Measurements from ENCODE around the gene FLT4. TPM values are rescaled to one million over a fixed set of nuclear protein-coding genes. Genes with fewer than 3 reads are reported as not detected.
A peak's percentile ranks its signal among the peaks of the same experiment; 100 is the strongest.

Gene FLT4
- total and polyA plus RNA-seq, 7 donors, result 1.7 to 7.3 (median 3.5) TPM

DNA sequence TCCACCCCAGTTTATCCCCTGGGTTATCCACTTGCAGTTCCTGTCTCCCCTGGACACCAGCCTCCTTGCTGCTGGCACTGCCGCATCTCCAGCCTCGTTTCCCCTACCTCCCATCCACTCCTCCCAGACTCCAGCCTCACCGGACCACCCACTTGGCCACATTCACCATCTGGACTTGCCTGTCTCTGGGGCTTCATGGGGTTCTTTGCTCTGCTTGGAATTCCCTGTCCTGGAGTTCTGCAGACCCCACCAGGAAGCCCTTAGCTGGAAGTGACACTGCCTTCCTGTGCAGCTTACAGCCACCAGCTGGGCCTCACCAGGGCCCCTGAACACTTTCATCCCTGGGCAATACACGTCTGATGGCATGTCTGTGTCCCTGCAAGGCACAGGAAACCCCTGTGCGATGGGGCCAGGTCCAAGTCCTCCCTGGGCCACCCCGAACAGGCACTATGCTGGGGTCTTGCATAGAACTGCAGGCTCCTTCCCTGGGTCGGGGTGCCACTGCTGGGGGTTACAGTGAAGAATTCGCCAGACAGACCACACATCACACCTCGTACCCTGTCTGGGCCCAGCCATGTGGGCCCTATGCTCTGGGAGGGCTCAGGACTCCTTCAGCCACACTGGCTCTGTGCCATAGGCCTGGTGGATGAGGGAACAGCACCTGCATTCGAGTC, 3.0 kb downstream of the FLT4 start:
- Histone ChIP-seq H3K9me3 (no peaks in the 10 kb centered on the region), H3K27me3 (ENCODE audit: insufficient read depth in 3 of 3, low read length in 2 of 3) (peaks cover 0 to 75% (median 24%) of the 10 kb centered on the region in 3 donors), H3K27ac (no peak overlapping the region), H3K4me1 (no peaks in the 10 kb centered on the region), H3K36me3 (ENCODE audit: insufficient read depth in 1 of 2, low read depth in 1 of 2) (no peaks in the 10 kb centered on the region), H3K4me3 (no peak overlapping the region)
- DNase-seq (no peak), ATAC-seq (no peak)
- intact Hi-C loops (cut with DNase I), result no loop called here
- 64 to 65% (median 64%) methylated on average over 10 of the region's 10 CpGs for WGBS, 3 donors
- TF ChIP-seq, protein P1, sequence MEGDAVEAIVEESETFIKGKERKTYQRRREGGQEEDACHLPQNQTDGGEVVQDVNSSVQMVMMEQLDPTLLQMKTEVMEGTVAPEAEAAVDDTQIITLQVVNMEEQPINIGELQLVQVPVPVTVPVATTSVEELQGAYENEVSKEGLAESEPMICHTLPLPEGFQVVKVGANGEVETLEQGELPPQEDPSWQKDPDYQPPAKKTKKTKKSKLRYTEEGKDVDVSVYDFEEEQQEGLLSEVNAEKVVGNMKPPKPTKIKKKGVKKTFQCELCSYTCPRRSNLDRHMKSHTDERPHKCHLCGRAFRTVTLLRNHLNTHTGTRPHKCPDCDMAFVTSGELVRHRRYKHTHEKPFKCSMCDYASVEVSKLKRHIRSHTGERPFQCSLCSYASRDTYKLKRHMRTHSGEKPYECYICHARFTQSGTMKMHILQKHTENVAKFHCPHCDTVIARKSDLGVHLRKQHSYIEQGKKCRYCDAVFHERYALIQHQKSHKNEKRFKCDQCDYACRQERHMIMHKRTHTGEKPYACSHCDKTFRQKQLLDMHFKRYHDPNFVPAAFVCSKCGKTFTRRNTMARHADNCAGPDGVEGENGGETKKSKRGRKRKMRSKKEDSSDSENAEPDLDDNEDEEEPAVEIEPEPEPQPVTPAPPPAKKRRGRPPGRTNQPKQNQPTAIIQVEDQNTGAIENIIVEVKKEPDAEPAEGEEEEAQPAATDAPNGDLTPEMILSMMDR (IDR thresholded peaks at IDR 0.05), result no peak

DNA sequence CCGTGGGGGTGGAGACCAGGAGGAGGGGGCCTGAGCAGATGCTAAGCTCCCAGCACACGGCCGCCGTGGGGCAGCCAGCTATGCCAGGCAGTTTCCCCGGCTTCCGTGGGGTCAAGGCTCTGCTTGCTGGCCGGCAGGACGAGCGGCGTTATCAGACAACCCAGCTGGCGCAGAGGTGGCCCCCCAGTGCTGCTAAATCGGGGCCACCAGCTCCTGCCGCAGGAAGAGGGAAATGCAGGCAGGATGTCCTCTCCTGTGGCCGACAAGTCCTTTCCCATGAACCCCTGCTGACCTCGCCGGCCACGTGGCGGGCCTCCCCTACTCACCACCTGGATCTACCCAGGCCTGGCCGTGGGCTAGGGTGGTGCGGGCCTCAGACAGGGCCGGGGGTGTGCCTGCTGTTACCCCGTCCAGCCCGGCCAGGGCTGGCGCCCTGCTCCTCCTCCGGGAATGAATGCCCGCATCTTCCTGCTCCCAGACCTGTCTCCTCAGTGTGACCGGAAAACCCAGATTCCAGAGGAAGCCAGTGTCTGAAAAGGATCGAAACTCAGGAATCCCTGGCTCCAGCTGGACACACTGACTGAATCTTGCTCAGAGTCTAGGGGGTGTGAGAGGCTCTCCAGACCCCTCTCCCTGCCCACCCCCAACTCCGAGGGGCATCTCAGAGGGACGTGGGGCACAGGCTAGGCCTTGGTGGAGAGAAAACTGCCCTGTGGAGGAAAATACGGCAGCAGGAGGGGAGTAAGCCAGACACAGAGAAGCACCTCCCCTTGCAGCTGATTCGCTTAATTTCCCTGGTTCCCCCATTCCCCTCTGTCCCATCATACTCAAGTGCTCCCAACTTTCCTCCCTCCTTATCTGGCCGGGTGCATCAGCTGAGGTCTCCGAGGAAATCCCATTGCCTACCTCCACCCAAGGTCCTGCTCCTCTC, 3.9 kb downstream of the FLT4 start:
- peak in 1 of 4 donors; percentile 49 for ATAC-seq
- Histone ChIP-seq H3K9me3 (no peaks in the 10 kb centered on the region), H3K4me1 (no peaks in the 10 kb centered on the region), H3K27me3 (ENCODE audit: insufficient read depth in 3 of 3, low read length in 2 of 3) (peaks cover 0 to 67% (median 22%) of the 10 kb centered on the region in 3 donors), H3K36me3 (ENCODE audit: insufficient read depth in 1 of 2, low read depth in 1 of 2) (no peaks in the 10 kb centered on the region), H3K27ac (no peak overlapping the region), H3K4me3 (no peak overlapping the region)
- no peak for DNase-seq
- TF ChIP-seq, protein P1 (IDR thresholded peaks at IDR 0.05), result no peak
- WGBS, 3 donors, result 48 to 51% (median 48%) methylated on average over 32 to 34 of the region's 34 CpGs
- intact Hi-C loops (cut with DNase I), result no loop called here

DNA sequence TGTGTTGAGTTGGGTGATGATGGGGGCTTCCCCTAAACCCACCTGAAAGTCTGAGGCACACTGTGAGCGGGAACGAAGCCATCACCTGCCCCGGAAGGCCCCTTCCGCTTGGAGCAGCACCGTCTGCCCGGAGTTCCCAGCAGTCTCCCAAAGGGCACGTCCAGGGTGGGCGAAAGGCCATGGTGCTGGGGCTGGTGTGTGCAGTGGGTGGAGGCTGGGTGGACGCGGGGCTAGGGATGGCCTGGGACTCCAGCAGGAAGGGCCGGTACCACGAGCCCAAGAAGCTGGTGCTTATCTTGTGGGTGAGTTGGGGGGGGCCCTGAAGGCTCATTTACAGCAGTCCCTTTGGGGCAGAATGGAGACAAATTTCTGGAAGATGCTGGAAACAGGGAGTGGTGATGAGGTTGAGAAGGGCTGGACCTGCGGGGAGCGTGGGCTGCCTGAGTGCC, 4.6 kb downstream of the FLT4 start:
- H3K4me3 ChIP-seq, result no peak overlapping the region
- H3K36me3 ChIP-seq (ENCODE audit: insufficient read depth in 1 of 2, low read depth in 1 of 2), result no peaks in the 10 kb centered on the region
- WGBS, 3 donors, result 40 to 46% (median 42%) methylated on average over 14 of the region's 14 CpGs
- ATAC-seq, result no peak
- intact Hi-C loops (cut with DNase I), result no loop called here
- H3K9me3 ChIP-seq, result no peaks in the 10 kb centered on the region
- peaks cover 0 to 61% (median 19%) of the 10 kb centered on the region in 3 donors for H3K27me3 ChIP-seq (ENCODE audit: insufficient read depth in 3 of 3, low read length in 2 of 3)
- DNase-seq, result no peak
- no peaks in the 10 kb centered on the region for H3K4me1 ChIP-seq
- TF ChIP-seq, protein P1 (IDR thresholded peaks at IDR 0.05), result no peak
- no peak overlapping the region for H3K27ac ChIP-seq

DNA sequence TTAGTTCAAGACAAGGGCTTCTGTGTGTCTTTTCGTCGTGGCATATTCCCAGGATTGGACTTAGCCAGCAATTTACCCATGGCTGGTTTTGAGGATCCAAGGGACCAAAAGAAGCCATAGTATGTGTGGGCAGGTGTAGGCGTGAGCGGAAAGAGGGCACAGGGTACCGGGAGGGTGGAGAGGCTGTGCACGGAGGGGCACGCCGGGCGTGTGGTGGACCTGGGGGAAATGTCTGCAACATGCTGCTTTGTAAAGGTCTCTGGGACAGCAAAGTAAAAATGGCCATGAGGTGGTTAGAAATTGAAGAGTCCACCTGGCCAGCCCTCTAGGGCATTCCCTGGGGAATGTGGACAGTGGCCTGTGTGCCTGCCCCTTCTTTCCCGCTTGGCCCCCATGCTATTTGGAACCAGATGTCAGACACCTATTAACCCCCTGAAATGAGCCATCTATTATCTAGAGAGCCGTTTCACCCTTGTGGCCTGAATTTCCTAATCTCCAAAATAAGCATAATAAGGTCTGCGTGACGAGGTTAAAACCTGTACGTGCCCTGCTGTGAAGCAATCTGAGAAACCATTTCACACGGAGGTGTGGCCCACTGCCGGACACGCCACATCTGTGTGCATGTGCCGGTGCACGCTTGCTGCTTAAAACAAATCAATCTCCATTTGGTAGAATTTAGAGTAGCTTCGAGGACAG, 5.1 kb downstream of the FLT4 start:
- H3K9me3 ChIP-seq, result no peaks in the 10 kb centered on the region
- 32 to 44% (median 36%) methylated on average over 20 of the region's 20 CpGs for WGBS, 3 donors
- H3K36me3 ChIP-seq (ENCODE audit: insufficient read depth in 1 of 2, low read depth in 1 of 2), result no peaks in the 10 kb centered on the region
- H3K4me1 ChIP-seq, result no peaks in the 10 kb centered on the region
- H3K4me3 ChIP-seq, result no peak overlapping the region
- no peak overlapping the region for H3K27ac ChIP-seq
- H3K27me3 ChIP-seq (ENCODE audit: insufficient read depth in 3 of 3, low read length in 2 of 3), result peaks cover 0 to 55% (median 16%) of the 10 kb centered on the region in 3 donors
- intact Hi-C loops (cut with DNase I), result no loop called here
- DNase-seq (no peak), ATAC-seq (no peak)
- TF ChIP-seq, protein P1 (IDR thresholded peaks at IDR 0.05), result no peak
